Osteoblast (primary cell): Measurements from ENCODE around the gene EXOC4. TPM values are rescaled to one million over a fixed set of nuclear protein-coding genes. Genes with fewer than 3 reads are reported as not detected.
"Not testable (repeated sequence)": the region's sequence is repeated elsewhere in the genome, so short reads cannot be mapped to it uniquely, and the experiment has no call there.

Experiments
- DNase-seq: peaks from one replicate; pipeline ENCODE4 v3.0.0; 2011; ENCODE audit warnings: low spot score, mixed read lengths; ENCODE audit not compliant: insufficient read length; ENCODE audit errors: missing footprints
- H2AFZ ChIP-seq: 2 replicates; pipeline ENCODE4 v1.6.0; 2011; ENCODE audit warnings: mild to moderate bottlenecking, low read length
- H3K27ac ChIP-seq: 2 replicates; pipeline ENCODE4 v1.5.1; 2011; ENCODE audit warnings: mild to moderate bottlenecking, low read depth, low read length, moderate library complexity
- H3K27me3 ChIP-seq: 2 replicates; pipeline ENCODE4 v1.6.0; 2012; ENCODE audit warnings: mild to moderate bottlenecking, control low read depth, inconsistent platforms, low read length, moderate library complexity; ENCODE audit not compliant: insufficient read depth
- H3K36me3 ChIP-seq: 2 replicates; pipeline ENCODE4 v1.5.1; 2011; ENCODE audit warnings: mild to moderate bottlenecking, low read length, control low read depth, moderate library complexity; ENCODE audit not compliant: insufficient read depth
- H3K4me1 ChIP-seq: 2 replicates; pipeline ENCODE4 v1.5.1; 2011; ENCODE audit warnings: mild to moderate bottlenecking, low read length, control low read depth, moderate library complexity; ENCODE audit not compliant: insufficient read depth
- H3K4me2 ChIP-seq: 2 replicates; pipeline ENCODE4 v1.6.0; 2011; ENCODE audit warnings: mild to moderate bottlenecking, low read length; ENCODE audit not compliant: insufficient read depth
- H3K4me3 ChIP-seq: fragments of 200-600 bp; sonication (generic); 3 replicates; pipeline ENCODE4 v1.5.1; 2012; ENCODE audit warnings: mild to moderate bottlenecking, low read length, inconsistent platforms; ENCODE audit not compliant: insufficient read depth
- H3K79me2 ChIP-seq: 2 replicates; pipeline ENCODE4 v1.6.0; 2012; ENCODE audit warnings: mild to moderate bottlenecking, low read length, control low read depth, inconsistent platforms; ENCODE audit not compliant: insufficient read depth
- H3K9me3 ChIP-seq: 2 replicates; pipeline ENCODE4 v1.5.1; 2011; ENCODE audit warnings: low read depth, low read length, control low read depth
- H4K20me1 ChIP-seq: 2 replicates; pipeline ENCODE4 v1.6.0; 2012; ENCODE audit warnings: mild to moderate bottlenecking, low read length, control low read depth; ENCODE audit not compliant: insufficient read depth
- CTCF ChIP-seq: IDR thresholded peaks from 2 replicates; pipeline ENCODE4 v1.5.1; 2011; ENCODE audit warnings: mild to moderate bottlenecking, low read depth, low read length, moderate library complexity; ENCODE audit errors: extremely low read depth
- total RNA-seq: library from RNA; depleted of rRNA; stranded (reverse); fragments of >200 nt; gene quantifications from 2 replicates; pipeline ENCODE4 v1.2.3, GENCODE V29; 2012

EXOC4 gene
- total RNA-seq, 1 donor: 134 TPM

- H3K27me3 ChIP-seq: no peaks in the 10 kb centered on the region
- H3K27ac ChIP-seq: no peak overlapping the region
- H3K4me2 ChIP-seq: no peak overlapping the region
- H3K36me3 ChIP-seq: peaks cover 8% of the 10 kb centered on the region
- H3K9me3 ChIP-seq: no peaks in the 10 kb centered on the region
- peaks cover 17% of the 10 kb centered on the region for H3K79me2 ChIP-seq
- DNase-seq: no peak
- H3K4me1 ChIP-seq: peaks cover 2% of the 10 kb centered on the region
- no peak overlapping the region for H2AFZ ChIP-seq
- no peak overlapping the region for H3K4me3 ChIP-seq
- no peak for TF ChIP-seq CTCF
- peaks cover 7% of the 10 kb centered on the region for H4K20me1 ChIP-seq
These were observed 21.4 kb downstream of the EXOC4 start for GRCh38 chr7:133274265-133274664.

- peaks cover 12% of the 10 kb centered on the region for H3K79me2 ChIP-seq
- H3K4me1 ChIP-seq: peaks cover 2% of the 10 kb centered on the region
- no peak for TF ChIP-seq CTCF
- H2AFZ ChIP-seq: no peak overlapping the region
- no peak overlapping the region for H3K4me2 ChIP-seq
- H3K27ac ChIP-seq: no peak overlapping the region
- peaks cover 7% of the 10 kb centered on the region for H4K20me1 ChIP-seq
- no peaks in the 10 kb centered on the region for H3K27me3 ChIP-seq
- no peak for DNase-seq
- no peaks in the 10 kb centered on the region for H3K9me3 ChIP-seq
- no peak overlapping the region for H3K4me3 ChIP-seq
- peaks cover 8% of the 10 kb centered on the region for H3K36me3 ChIP-seq
These were observed 22.1 kb downstream of the EXOC4 start for GRCh38 chr7:133275008-133275407.

GRCh38 chr7:133275446-133276095 is 22.7 kb downstream of the EXOC4 start:
- H3K27me3 ChIP-seq: no peaks in the 10 kb centered on the region
- H3K36me3 ChIP-seq: peaks cover 8% of the 10 kb centered on the region
- no peak overlapping the region for H3K4me3 ChIP-seq
- H3K79me2 ChIP-seq: peaks cover 11% of the 10 kb centered on the region
- H3K4me1 ChIP-seq: peaks cover 2% of the 10 kb centered on the region
- H3K4me2 ChIP-seq: no peak overlapping the region
- H3K27ac ChIP-seq: no peak overlapping the region
- H2AFZ ChIP-seq: no peak overlapping the region
- peaks cover 11% of the 10 kb centered on the region for H4K20me1 ChIP-seq
- no peaks in the 10 kb centered on the region for H3K9me3 ChIP-seq
- no peak for TF ChIP-seq CTCF
- no peak for DNase-seq

GRCh38 chr7:133278975-133279374 is 26.1 kb downstream of the EXOC4 start:
- peaks cover 11% of the 10 kb centered on the region for H4K20me1 ChIP-seq
- H3K27ac ChIP-seq, DNase-seq, H3K4me1 ChIP-seq, H3K27me3 ChIP-seq, H3K79me2 ChIP-seq, H3K4me2 ChIP-seq, H2AFZ ChIP-seq, H3K4me3 ChIP-seq, H3K36me3 ChIP-seq, H3K9me3 ChIP-seq: not testable (repeated sequence)
